Measurements from ENCODE around the gene AFF1. TPM values are rescaled to one million over a fixed set of nuclear protein-coding genes. Genes with fewer than 3 reads are reported as not detected.
A peak's percentile ranks its signal among the peaks of the same experiment; 100 is the strongest.
"Not testable (repeated sequence)": the region's sequence is repeated elsewhere in the genome, so short reads cannot be mapped to it uniquely, and the experiment has no call there.

AFF1 gene
- total RNA-seq, 1 donor from 2014 or later = 89.3 TPM

GRCh38 chr4:87069037-87069742, 134.4 kb downstream of the AFF1 start:
- Mint-ChIP-seq H3K36me3 (ENCODE audit: insufficient read depth) (peaks cover 10% of the 10 kb centered on the region), H3K27ac (no peak overlapping the region), H3K4me1 (ENCODE audit: low read depth) (peaks cover 24% of the 10 kb centered on the region), H3K27me3 (no peaks in the 10 kb centered on the region), H3K9me3 (ENCODE audit: low read depth) (peaks cover 5% of the 10 kb centered on the region), H3K4me3 (ENCODE audit: low read depth) (no peak overlapping the region)
- no peak for TF ChIP-seq CTCF (IDR thresholded peaks at IDR 0.05; ENCODE audit: unreplicated experiment)
- no peak for DNase-seq (ENCODE audit: low spot score, unreplicated experiment)

GRCh38 chr4:87071401-87071800, 136.6 kb downstream of the AFF1 start:
- TF ChIP-seq CTCF (IDR thresholded peaks at IDR 0.05; ENCODE audit: unreplicated experiment) = no peak
- Mint-ChIP-seq H3K36me3 (ENCODE audit: insufficient read depth) (peaks cover 8% of the 10 kb centered on the region), H3K4me1 (ENCODE audit: low read depth) (peaks cover 24% of the 10 kb centered on the region), H3K4me3 (ENCODE audit: low read depth) (no peak overlapping the region), H3K27ac (peak overlapping the region; percentile 6), H3K27me3 (no peaks in the 10 kb centered on the region), H3K9me3 (ENCODE audit: low read depth) (peaks cover 5% of the 10 kb centered on the region)
- no peak for DNase-seq (ENCODE audit: low spot score, unreplicated experiment)

- peaks cover 25% of the 10 kb centered on the region for H3K4me1 Mint-ChIP-seq (ENCODE audit: low read depth)
- not testable (repeated sequence) for H3K9me3 Mint-ChIP-seq (ENCODE audit: low read depth); DNase-seq (ENCODE audit: low spot score, unreplicated experiment); H3K27ac Mint-ChIP-seq; H3K4me3 Mint-ChIP-seq (ENCODE audit: low read depth); H3K36me3 Mint-ChIP-seq (ENCODE audit: insufficient read depth); H3K27me3 Mint-ChIP-seq
Observed at GRCh38 chr4:87072545-87072944, 137.7 kb downstream of the AFF1 start.

GRCh38 chr4:87073199-87074120, 138.6 kb downstream of the AFF1 start:
- Mint-ChIP-seq H3K27ac (peak overlapping the region; percentile 63), H3K4me3 (ENCODE audit: low read depth) (no peak overlapping the region), H3K9me3 (ENCODE audit: low read depth) (peaks cover 5% of the 10 kb centered on the region), H3K27me3 (no peaks in the 10 kb centered on the region), H3K4me1 (ENCODE audit: low read depth) (peaks cover 25% of the 10 kb centered on the region), H3K36me3 (ENCODE audit: insufficient read depth) (peaks cover 8% of the 10 kb centered on the region)
- no peak for TF ChIP-seq CTCF (IDR thresholded peaks at IDR 0.05; ENCODE audit: unreplicated experiment)
- no peak for DNase-seq (ENCODE audit: low spot score, unreplicated experiment)

- H3K36me3 Mint-ChIP-seq (ENCODE audit: insufficient read depth) = peaks cover 8% of the 10 kb centered on the region
- no peaks in the 10 kb centered on the region for H3K27me3 Mint-ChIP-seq
- H3K4me3 Mint-ChIP-seq (ENCODE audit: low read depth) = no peak overlapping the region
- no peak for DNase-seq (ENCODE audit: low spot score, unreplicated experiment)
- peaks cover 23% of the 10 kb centered on the region for H3K4me1 Mint-ChIP-seq (ENCODE audit: low read depth)
- no peak for TF ChIP-seq CTCF (IDR thresholded peaks at IDR 0.05; ENCODE audit: unreplicated experiment)
- H3K27ac Mint-ChIP-seq = peak overlapping the region; percentile 17
- peaks cover 5% of the 10 kb centered on the region for H3K9me3 Mint-ChIP-seq (ENCODE audit: low read depth)
Observed at GRCh38 chr4:87074121-87074488, 139.3 kb downstream of the AFF1 start.

Measured in progenitor cell of endocrine pancreas (in vitro differentiated cells).